ENCODE data around the gene PPP6R3.
"Not testable (repeated sequence)": the region's sequence is repeated elsewhere in the genome, so short reads cannot be mapped to it uniquely, and the experiment has no call there.

PPP6R3 gene

DNA sequence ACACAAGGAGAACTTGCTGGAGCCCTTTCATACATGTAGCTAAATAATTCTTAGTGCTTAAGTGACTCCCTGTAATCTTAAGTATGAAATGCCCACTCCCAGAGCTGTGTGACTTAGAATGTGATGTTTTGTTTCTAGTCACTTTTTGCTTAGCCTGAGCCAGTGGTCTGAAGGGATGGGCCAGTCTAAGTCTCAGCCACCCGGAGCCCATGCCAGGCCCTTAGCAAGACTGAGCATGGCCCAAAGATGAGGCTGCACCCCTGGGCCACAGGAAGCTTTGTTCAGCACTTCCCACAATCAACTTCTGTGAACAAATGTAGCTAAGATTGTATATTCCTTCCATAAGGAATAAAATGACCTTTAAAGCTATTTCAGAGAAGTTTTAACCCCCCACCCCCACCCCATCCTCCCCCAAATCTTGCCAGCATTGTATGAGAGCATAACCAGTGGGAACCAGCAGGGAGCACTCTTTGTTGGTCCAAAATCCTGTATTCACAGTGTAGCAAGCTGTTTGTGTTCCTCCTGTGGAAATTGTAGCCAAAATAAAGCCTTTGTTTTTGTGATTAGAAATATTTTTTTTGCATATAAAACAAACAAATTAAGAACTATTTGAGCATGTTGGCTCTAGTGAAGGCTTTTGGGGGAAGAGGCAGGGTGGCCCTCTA, 150.0 kb downstream of the PPP6R3 start:
- peak; percentile 16 for DNase-seq

DNA sequence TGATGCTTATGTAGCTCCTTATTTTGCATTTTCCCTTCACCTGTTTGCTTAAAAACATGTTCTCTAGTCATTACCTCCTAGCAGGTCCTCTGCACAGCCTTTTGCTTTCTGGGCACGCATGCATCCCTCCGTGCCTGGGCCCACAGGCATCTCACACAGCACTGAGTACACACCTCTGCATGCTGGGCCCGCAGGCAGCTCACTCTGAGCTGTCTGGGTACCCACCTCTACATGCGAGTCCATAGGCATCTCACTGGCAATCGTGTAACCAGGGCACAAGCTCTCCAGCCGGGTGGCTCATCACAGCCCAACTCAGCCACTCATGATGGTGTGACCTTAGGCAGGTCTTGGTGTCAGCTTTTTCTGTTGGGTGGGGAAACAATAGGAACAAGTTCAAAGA, 155.1 kb downstream of the PPP6R3 start:
- DNase-seq, result no peak

DNA sequence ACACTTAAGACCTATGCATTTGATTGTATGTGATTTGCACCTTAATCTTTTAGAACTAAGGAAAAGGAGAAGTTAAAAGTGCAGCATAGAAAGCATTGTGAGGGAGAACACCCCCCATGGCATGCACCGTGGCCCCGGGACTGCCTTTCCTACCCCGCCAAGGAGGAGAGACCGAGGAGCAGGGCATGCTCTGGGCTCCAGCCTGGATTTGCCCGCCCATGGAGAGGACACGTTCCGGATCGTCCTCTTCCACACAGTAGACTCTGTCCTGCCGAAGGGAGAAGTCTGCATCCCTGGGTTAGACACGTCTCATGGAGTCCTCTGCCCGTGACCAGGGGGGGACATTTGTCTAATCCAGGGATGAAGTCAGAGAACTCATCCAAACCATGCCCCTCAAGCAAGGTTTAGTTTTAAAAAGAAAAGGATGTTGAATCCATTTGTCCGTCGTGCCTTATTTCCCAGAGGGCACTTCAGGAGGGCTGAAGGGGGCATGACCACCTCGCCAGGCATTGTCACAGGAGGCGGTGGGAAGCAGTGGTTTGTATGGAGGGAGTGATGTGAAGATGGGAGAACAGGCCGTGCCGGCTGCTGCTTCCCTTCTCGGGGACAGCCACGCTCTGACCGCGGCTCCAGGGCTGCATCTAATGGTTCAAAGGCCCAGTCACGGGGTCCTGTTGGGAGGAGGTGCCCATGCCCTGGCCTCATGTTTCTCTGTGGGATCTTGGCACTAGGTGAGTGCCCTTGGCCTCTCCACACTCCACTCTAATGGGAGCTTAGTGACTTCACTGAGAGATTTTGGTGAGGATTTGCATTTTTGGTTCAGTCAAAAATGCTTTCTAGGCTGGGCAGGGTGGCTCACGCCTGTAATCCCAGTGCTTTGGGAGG, 157.6 kb downstream of the PPP6R3 start:
- no peak for DNase-seq

DNA sequence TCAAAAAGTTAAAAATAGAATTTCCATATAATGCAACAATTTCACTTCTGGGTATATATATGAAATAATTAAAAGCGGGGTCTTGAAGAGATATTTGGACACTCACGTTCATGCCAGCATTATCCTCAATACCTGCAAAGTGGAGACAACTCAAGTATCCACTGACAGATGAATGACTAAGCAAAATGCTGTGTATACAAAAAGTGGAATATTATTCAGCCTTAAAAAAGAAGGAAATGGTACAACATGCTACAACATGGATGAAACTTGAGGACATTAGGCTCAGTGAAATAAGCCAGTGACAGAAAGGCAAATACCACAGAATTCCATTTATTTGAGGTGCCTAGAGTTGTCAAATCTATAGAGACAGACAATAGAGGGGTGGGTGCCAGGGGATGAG, 161.3 kb downstream of the PPP6R3 start:
- DNase-seq, result no peak

DNA sequence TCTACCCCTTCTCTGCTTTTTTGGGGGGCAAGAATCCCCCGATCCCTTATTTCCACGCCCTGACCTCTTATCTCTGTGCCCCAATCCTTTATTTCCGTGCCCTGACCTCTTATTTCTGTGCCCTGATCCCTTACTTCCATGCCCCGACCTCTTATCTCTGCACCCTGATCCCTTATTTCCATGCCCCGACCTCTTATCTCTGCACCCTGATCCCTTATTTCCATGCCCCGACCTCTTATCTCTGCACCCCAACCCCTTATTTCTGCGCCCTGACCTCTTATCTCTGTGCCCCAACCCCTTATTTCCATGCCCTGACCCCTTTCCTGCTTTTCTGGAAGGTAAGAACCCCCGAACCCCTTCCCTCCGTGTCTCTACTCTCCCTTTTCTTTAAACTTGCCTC, 163.2 kb downstream of the PPP6R3 start:
- not testable (repeated sequence) for DNase-seq

DNA sequence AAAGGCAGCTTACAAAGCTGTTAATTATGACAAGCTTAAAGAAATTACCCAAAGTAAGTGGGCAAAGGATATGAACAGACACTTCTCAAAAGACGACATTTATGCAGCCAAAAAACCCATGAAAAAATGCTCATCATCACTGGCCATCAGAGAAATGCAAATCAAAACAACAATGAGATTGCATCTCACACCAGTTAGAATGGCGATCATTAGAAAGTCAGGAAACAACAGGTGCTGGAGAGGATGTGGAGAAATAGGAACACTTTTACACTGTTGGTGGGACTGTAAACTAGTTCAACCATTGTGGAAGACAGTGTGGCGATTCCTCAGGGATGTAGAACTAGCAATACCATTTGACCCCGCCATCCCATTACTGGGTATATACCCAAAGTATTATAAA, 164.5 kb downstream of the PPP6R3 start:
- not testable (repeated sequence) for DNase-seq

DNA sequence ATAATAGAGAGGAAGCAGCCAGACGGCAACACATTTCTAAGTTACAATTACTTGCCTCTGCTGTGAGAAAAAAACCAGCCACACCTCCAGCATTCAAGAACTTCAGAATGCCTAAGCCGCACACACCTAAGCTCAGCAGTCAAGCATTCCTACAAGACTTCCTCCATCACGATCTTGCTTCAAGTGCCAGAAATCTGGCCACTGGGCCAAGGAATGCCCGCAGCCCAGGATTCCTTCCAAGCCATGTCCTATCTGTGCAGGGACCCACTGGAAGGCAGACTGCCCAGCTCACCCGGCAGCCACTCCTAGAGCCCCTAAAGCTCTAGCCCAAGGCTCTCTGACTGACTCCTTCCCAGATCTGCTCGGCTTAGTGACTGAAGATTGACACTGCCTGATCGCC, 165.7 kb downstream of the PPP6R3 start:
- DNase-seq, result not testable (repeated sequence)

DNA sequence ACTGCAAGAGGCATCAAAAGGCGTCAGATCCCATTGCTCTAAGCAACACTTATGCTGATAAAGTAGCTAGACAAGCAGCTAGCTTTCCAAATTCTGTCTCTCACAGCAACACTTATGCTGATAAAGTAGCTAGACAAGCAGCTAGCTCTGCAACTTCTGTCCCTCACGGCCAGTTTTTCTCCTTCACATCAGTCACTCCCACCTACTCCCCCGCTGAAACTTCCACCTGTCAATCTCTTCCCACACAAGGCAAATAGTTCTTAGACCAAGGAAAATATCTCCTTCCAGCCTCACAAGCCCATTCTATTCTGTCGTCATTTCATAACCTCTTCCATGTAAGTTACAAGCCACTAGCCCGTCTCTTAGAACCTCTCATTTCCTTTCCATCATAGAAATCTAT, 168.3 kb downstream of the PPP6R3 start:
- DNase-seq, result not testable (repeated sequence)

DNA sequence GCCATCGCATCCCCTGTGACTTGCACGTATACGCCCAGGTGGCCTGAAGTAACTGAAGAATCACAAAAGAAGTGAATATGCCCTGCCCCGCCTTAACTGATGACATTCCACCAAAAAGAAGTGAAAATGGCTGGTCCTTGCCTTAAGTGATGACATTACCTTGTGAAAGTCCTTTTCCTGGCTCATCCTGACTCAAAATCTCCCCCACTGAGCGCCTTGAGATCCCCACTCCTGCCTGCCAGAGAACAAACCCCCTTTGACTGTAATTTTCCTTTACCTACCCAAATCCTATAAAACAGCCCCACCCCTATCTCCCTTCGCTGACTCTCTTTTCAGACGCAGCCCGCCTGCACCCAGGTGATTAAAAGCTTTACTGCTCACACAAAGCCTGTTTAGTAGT, 171.8 kb downstream of the PPP6R3 start:
- DNase-seq, result not testable (repeated sequence)

DNA sequence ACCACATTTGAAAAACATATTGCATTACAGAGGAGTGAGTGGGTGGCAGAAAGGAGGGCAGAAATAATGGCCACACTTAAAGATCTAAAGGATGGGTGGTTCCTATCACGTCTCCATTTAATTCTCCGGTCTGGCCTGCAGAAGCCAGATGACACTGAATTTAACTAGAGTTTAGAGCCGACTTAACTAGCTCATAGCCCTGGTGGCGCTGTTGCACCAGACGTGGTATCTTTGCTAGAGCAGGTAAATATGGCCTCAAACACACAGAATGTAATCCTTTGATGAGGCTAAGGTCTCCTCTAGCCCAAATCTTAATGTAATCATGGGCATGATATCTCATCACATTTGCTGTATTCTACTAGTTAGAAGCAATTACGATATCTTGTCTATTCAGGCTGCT, 172.2 kb downstream of the PPP6R3 start:
- peak; percentile 44 for DNase-seq

DNA sequence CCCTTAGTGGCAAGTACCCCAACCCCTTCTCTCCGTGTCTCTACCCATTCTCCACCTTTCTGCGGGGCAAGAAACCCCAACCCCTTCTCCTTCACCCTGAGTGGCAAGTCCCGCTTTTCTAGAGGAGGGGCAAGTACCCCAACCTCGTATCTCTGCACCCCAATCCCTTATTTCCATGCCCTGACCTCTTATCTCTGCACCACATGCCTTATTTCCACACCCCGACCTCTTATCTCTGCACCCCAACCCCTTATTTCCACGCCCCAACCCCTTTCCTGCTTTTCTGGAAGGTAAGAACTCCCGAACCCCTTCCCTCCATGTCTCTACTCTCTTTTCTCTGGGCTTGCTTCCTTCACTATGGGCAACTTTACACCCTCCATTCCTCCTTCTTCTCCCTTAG, 174.1 kb downstream of the PPP6R3 start:
- DNase-seq, result not testable (repeated sequence)

DNA sequence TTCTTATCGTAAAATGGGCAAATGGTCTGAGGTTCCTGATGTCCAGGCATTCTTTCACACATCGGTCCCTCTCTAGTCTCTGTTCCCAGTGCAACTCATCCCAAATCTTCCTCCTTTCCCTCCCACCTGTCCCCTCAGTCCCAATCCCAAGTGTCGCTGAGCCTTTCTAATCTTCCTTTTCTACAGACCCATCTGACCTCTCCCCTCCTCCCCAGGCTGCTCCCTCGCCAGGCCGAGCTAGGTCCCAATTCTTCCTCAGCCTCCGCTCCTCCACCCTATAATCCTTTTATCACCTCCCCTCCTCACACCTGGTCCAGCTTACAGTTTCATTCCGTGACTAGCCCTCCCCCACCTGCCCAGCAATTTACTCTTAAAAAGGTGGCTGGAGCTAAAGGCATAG, 174.6 kb downstream of the PPP6R3 start:
- not testable (repeated sequence) for DNase-seq

DNA sequence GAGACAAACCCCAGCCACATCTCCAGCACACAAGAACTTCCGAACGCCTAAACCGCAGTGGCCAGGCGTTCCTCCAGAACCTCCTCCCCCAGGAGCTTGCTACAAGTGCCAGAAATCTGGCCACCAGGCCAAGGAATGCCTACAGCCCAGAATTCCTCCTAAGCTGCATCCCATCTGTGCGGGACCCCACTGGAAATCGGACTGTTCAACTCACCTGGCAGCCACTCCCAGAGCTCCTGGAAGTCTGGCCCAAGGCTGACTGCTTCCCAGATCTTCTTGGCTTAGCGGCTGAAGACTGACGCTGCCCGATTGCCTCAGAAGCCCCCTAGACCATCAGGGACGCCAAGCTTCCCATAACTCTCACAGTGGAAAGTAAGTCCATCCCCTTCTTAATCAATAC, 175.3 kb downstream of the PPP6R3 start:
- not testable (repeated sequence) for DNase-seq

DNA sequence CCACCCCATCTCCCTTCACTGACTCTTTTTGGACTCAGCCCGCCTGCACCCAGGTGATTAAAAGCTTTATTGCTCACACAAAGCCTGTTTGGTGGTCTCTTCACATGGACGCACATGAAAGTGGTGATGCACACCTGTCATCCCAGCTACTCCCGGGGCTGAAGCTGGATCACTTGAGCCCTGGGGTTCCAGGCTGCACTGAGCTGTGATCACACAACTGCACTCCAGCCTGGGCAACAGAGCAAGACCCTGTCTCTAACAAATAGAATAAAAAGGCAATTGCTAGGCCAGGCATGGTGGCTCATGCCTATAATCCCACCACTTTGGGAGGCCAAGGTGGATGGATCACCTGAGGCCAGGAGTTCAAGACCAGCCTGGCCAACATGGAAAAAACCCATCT, 178.8 kb downstream of the PPP6R3 start:
- DNase-seq, result not testable (repeated sequence)

DNA sequence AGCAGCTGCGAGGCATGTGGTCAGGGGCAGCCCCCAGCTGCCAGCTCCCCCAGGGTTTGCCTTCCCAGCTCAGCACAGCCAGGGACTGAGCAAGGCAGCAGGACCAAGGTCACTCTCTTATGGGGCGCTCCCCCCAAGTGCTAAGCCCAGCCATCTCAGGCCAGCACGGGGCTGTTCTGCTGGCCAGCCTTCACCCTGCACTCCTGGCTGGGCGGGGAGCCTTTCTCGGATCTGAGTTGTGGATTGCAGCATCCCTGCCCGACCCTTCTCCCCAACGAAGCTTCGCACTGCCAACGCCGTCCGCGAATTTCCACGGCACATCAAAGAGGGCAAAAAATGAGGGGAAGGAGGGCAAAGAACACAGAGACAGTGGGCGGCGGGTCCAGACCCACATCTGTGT, 181.3 kb downstream of the PPP6R3 start:
- DNase-seq, result no peak

DNA sequence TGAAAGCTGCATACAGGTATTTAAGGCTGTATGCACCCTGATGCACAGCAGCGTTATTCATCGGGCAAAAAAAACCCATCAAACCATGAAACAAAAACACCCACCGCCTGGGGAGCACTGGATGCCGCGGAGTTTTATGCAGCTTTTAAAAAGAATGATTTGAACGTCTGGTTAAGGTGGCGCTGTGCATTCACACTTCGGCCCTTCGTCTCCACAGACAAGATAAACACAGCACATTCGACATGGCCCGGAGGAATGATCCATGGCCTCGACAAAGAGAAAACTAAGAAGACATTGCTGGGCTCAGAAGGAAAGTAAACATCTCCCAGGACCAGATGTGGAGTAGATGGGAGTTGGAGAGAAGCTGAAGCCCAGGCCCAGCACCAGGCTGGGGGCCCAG, 183.0 kb downstream of the PPP6R3 start:
- DNase-seq, result peak; percentile 35

DNA sequence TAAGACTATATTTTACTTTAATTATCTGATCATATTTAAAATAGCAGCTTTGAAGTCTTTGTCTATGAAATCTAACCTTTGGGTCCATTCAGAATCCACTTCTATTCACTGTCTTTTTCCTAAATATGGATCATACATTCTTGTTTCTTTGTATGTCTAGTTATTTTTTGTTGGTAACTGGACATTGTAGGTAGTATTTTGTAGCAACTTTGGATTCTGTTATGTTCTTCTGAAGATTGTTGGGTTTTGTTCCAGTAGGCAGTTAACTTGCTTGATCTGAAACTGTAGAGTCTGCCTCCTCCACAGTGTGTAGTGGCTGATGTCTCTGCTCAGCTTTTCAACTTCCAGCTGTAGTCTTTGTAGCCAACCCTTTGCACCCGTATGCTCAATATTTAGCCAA, 186.3 kb downstream of the PPP6R3 start:
- DNase-seq, result no peak

DNA sequence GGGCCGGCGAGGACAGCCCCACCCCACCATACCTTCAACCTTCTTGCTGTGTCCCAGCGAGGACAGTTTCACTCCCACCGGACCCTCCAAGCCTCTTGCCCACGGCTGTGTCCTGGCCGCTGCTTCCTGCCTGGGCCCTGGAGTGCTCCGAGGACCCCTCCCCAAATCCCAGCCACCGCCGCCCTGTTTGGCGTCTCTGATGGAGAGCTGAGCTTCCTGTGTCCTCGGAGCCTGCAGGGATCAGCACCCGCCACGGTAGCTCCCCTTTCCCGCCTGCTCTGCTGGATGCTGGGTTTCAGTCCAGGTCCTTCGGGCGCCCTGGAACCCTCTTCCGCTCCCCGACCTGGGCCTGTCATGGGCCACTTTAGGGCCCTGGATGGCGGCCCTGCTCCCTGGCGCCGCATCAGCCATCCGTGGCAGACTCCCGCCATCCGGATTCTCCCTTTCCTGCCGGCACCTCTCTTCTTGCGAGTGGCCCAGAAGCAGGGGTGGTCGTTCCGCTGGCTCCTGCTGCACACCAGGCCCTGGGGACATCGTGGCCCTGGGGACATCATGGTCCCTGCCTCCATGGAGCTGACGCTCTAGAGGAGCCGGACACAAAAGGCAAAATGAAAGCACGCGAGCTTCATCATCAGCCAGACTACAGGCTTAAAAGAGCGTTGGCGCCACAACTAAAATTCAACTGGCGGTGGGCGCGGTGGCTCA, 189.5 kb downstream of the PPP6R3 start:
- no peak for DNase-seq

DNA sequence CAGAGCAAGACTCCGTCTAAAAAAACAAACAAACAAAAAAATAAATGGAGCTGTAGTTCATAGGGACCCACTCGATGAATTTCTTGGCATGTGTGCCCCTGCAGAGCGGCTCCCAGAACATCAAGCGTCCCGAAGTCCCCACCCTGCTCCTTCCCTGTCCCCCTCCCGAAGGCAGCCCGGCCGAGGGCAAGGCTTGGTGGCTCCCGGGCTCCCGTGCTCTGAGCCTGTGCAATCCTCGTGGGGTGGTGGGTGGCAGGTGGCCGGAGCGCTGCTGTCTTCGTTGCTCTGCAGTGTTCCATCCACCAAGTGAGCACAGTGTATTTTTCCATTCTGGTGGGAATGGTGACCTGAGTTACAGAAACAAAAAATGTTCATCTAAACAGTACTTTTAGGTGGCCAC, 190.2 kb downstream of the PPP6R3 start:
- DNase-seq, result no peak

DNA sequence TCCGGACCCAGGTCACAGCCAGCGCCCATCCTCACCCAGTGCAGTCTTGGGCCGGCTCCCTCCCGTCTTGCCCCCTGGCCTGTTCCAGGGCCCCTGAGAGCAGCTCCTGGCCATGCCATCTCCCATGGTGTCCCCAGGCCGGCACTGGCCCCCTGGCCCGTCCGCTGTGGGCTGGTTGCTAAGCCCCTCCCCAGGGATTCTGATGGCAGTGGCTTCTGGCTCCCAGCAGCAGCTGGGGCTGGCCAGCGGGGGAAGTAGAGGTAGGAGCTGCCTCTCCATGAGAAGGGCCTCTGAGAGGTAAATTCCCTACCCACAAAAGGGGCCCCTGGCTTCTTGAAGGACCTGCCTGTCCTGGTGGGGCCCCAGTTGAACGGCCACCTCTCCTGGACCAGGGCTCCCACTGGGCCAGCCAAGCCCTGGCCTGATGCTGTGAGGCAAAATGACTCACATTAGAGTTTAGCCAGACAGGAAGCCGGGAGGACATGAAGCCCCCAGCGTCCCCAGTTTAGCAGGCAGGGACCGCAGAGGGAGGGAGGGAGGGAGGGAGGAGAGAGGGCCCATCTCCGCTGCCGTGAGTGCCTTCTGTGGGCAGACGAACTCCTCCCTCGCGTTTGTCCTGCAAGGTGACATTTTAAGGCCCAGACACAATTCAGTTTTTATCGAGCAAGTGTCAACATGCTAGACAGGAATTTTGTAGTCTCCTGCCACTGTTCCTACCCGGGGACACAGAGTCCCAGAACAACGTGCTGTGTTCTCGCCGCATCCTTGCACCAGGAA, 190.8 kb downstream of the PPP6R3 start:
- DNase-seq, result peak; percentile 11

DNA sequence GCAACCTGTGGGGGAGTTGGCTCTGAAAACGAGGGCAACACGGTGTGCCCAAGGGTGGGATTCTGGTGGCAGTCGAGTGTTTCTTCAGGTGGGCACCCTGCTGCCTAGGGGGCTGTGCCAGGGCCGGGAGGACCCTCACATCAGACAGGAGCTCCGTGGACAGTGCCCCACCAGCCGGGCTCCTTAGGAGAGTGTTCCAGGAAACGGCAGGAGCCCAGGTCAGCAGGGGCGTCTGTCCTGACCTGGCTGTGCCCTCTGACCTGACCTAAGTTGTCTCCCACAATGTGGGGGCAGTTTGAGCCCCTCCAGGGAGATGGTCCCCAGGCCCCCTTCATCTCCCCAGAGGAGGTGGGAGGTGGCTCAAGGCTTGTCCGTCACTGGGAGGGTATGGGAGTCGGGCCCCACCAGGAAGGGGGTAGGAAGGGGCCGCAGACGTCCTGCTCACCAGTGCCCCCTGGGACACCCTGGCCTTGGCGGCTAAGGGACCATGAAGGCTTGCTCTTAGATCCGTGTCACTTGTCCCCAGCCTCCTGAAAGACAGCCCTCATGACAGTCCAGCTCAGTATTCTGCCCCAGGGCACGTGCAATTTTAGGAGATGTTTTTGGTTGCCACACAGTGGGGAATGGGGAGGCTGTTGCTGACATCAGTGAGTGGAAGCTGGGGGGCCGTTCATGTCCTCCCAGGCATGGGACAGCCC, 191.6 kb downstream of the PPP6R3 start:
- DNase-seq, result no peak

DNA sequence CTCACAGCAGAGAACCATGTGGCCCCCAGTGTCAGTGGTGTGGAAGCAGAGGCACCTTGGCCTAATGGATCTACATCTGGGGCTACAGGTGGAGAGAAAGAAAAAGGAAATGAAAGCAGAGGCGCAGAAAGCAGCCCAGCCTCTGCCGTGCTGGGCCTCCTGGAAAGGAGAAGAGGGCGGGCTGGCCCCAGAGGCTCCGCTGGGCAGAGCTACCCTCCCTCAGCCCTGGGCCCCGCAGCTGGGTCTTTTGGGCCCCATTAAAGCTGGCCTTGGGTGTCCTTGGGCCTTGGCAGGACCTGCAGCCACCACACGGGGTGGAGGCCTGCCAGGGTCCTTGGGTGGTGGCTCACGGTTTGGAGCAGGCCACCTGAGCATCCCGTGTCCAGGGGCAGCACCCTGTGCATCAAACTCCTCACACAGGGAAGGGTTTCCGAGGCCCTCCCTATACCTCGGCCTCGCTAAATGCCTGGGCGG, 192.2 kb downstream of the PPP6R3 start:
- no peak for DNase-seq
